Endothelial cell of umbilical vein (primary cell): ENCODE results near the gene CNBD2. TPM values are rescaled to one million over a fixed set of nuclear protein-coding genes. Genes with fewer than 3 reads are reported as not detected.

Source experiments
- BruUV-seq: library from RNA; stranded (reverse); fragments of 400-500 nt; replicated peaks from 2 replicates; lab custom pipeline; 2021; lab: Mats Ljungman, UMichigan
- CTCF ChIA-PET: fragments of 300-600, 350-600 bp; sonication (Branson Sonifier 250); formaldehyde crosslinking; loops from one replicate; lab custom pipeline; 2021; ENCODE audit warnings: antibody characterized with exemption, inconsistent platforms; lab: Charles Lee
- POLR2A ChIA-PET: fragments of 300-600, 350-600 bp; sonication (Branson Sonifier 250); formaldehyde crosslinking; loops from one replicate; lab custom pipeline; 2021; ENCODE audit warnings: antibody characterized with exemption, inconsistent platforms; lab: Charles Lee
- DNase-seq: peaks from one replicate; pipeline ENCODE4 v3.0.0-alpha.2; 2011; ENCODE audit warnings: low read depth, low spot score
- FAIRE-seq: peaks from 2 replicates; lab custom pipeline; 2011; peaks lifted over from hg19 to GRCh38; lab: Jason Lieb, UNC
- H2AFZ ChIP-seq: 2 replicates; pipeline ENCODE4 v1.6.0; 2012; ENCODE audit warnings: low read depth, low read length, control low read depth, inconsistent platforms
- H3K27ac ChIP-seq: 2 replicates; pipeline ENCODE4 v1.5.1; 2011; ENCODE audit warnings: low read depth, mild to moderate bottlenecking, control low read depth, low read length, moderate library complexity; ENCODE audit not compliant: insufficient read depth
- H3K27me3 ChIP-seq, 2 experiments: 2 replicates each; pipeline versions ENCODE4 v1.6.0 to v1.6.1; 2011; ENCODE audit warnings: low read length in 2 of 2, mixed read lengths in 1 of 2; ENCODE audit not compliant: control insufficient read depth in 2 of 2, insufficient read depth in 2 of 2
- H3K36me3 ChIP-seq, 2 experiments: 2 replicates in 1 of 2; 3 replicates in 1 of 2; pipeline ENCODE4 v1.5.1; 2011; ENCODE audit warnings: low read length in 2 of 2, mild to moderate bottlenecking in 1 of 2, moderate library complexity in 1 of 2; ENCODE audit not compliant: control insufficient read depth in 2 of 2, insufficient read depth in 2 of 2; ENCODE audit errors: extremely low read depth in 1 of 2
- H3K4me1 ChIP-seq: 3 replicates; pipeline ENCODE4 v1.5.1; 2011; ENCODE audit warnings: mild to moderate bottlenecking, low read length; ENCODE audit not compliant: control insufficient read depth, insufficient read depth; ENCODE audit errors: extremely low read depth
- H3K4me2 ChIP-seq: 2 replicates; pipeline ENCODE4 v1.6.1; 2011; ENCODE audit warnings: low read length, control low read depth, mixed read lengths; ENCODE audit not compliant: insufficient read depth
- H3K4me3 ChIP-seq, 3 experiments: fragments of 200-600 bp in 1 of 3; sonication (generic), shearing (Covaris generic) in 1 of 3; replicated peaks in 1 of 3; 2 replicates each; pipeline ENCODE4 v1.5.1; 2011 to 2016; ENCODE audit warnings: control low read depth in 3 of 3, low read length in 3 of 3, mild to moderate bottlenecking in 2 of 3, inconsistent platforms in 1 of 3, low read depth in 1 of 3, moderate library complexity in 1 of 3; ENCODE audit not compliant: insufficient read depth in 1 of 3
- H3K79me2 ChIP-seq: 2 replicates; pipeline ENCODE4 v1.6.0; 2012; ENCODE audit warnings: low read length, inconsistent platforms; ENCODE audit not compliant: control insufficient read depth, insufficient read depth
- H3K9ac ChIP-seq: replicated peaks from 2 replicates; pipeline ENCODE3; 2011; ENCODE audit warnings: low read length, control low read depth; ENCODE audit not compliant: insufficient read depth; ENCODE audit errors: extremely low read depth
- H3K9me1 ChIP-seq: replicated peaks from 3 replicates; pipeline ENCODE4 v1.6.0; 2011; ENCODE audit warnings: mild to moderate bottlenecking, low read length; ENCODE audit not compliant: control insufficient read depth, insufficient read depth; ENCODE audit errors: extremely low read depth
- H3K9me3 ChIP-seq: replicated peaks from 2 replicates; pipeline ENCODE4 v1.5.1; 2012; ENCODE audit warnings: low read length, inconsistent platforms; ENCODE audit not compliant: control insufficient read depth, insufficient read depth
- H4K20me1 ChIP-seq: replicated peaks from 2 replicates; pipeline ENCODE3; 2011; ENCODE audit warnings: mild to moderate bottlenecking, low read length; ENCODE audit not compliant: control insufficient read depth, insufficient read depth; ENCODE audit errors: extremely low read depth
- EZH2 ChIP-seq: IDR thresholded peaks from 2 replicates; pipeline ENCODE4 v1.6.1; 2012; ENCODE audit warnings: borderline replicate concordance, low read depth, mild to moderate bottlenecking, moderate library complexity, low read length, inconsistent platforms; ENCODE audit not compliant: severe bottlenecking
- FOS ChIP-seq: IDR thresholded peaks from 2 replicates; pipeline ENCODE4 v1.6.1; 2011; ENCODE audit warnings: mild to moderate bottlenecking, low read length, moderate library complexity, borderline replicate concordance; ENCODE audit not compliant: insufficient read depth
- GATA2 ChIP-seq: IDR thresholded peaks from 2 replicates; pipeline ENCODE4 v1.7.0; 2011; ENCODE audit warnings: low read depth, mild to moderate bottlenecking, moderate library complexity, mixed read lengths, low read length; ENCODE audit not compliant: insufficient read length, insufficient read depth
- JUN ChIP-seq: IDR thresholded peaks from 2 replicates; pipeline ENCODE4 v1.6.1; 2011; ENCODE audit warnings: borderline replicate concordance, low read depth; ENCODE audit not compliant: insufficient read length, insufficient read depth
- MAX ChIP-seq: IDR thresholded peaks from 2 replicates; pipeline ENCODE4 v1.6.1; 2011; ENCODE audit not compliant: insufficient read depth, insufficient read length
- MYC ChIP-seq: IDR thresholded peaks from one replicate; pipeline ENCODE4 v1.6.1; 2011; ENCODE audit warnings: mild to moderate bottlenecking, low read depth, low read length
- POLR2A ChIP-seq: IDR thresholded peaks from 2 replicates; pipeline ENCODE4 v1.6.1; 2012; ENCODE audit warnings: low read depth, mild to moderate bottlenecking, control low read depth, low read length
- POLR2AphosphoS5 ChIP-seq: IDR thresholded peaks from 2 replicates; pipeline ENCODE4 v1.6.1; 2012; ENCODE audit warnings: low read depth, mild to moderate bottlenecking, control low read depth, low read length, moderate library complexity; ENCODE audit not compliant: insufficient read depth
- dilution Hi-C: fragments of 300-500 bp; cut with MboI; formaldehyde crosslinking; loops from one replicate; pipeline ENCODE4 v1.15.0; 2019; ENCODE audit warnings: low sequenced_read_pairs; ENCODE audit not compliant: extremely low pct_ligation_motif_present
- intact Hi-C: fragments of 100-400 bp; cut with micrococcal nuclease; formaldehyde crosslinking; loops from one replicate; pipeline ENCODE4 v1.10.0; 2022
- polyA plus RNA-seq, 4 experiments: library from polyadenylated mRNA; depleted of rRNA in 3 of 4; stranded (reverse) in 3 of 4; unstranded in 1 of 4; fragments of >200 nt; gene quantifications; 2 replicates each; pipeline versions ENCODE4 v1.2.1 to v1.2.3, GENCODE V29; 2011 to 2012; ENCODE audit warnings: missing spikeins in 1 of 4
- total RNA-seq: library from RNA; stranded (reverse); gene quantifications from 2 replicates; pipeline ENCODE4 v1.2.3, GENCODE V29; 2021
- TF ChIP-seq, protein P1 (sequence below), 2 donors: IDR thresholded peaks; 1 replicate in 1 of 2; 2 replicates in 1 of 2; pipeline ENCODE4 v1.5.1; 2011; ENCODE audit warnings: low read length in 2 of 2, mild to moderate bottlenecking in 2 of 2, moderate library complexity in 2 of 2, control low read depth in 1 of 2, inconsistent platforms in 1 of 2, low read depth in 1 of 2; ENCODE audit not compliant: insufficient read depth in 1 of 2; ENCODE audit errors: extremely low read depth in 1 of 2

Gene CNBD2
- total and polyA plus RNA-seq, 2 donors (not counting 3 experiments of a cell fraction or from before 2014, with no cell fraction given) = 4.9 to 7.5 TPM

DNA sequence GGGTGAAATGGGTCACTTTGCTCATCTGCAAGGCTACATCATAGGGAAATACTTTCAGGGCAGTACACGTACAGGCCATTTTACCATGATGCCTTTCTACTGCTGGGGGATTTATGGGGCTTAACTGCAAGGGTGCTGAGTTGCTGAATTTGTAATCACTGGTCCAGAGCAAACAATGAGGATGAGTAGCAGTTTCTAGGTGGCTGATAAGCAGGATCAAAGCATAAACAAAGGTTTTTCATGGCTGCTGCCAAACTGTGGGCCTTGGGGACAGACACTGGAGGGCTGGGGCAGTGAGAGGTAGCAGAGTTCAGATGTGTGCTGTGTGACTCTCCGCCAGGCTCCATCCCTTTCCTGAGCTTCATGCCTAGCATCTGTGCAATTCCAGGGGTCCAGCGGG lies 68.3 kb downstream of the CNBD2 start:
- no peak overlapping the region for H2AFZ ChIP-seq
- ChIA-PET POLR2A (no interaction called here), CTCF (interaction anchor here (1.5 kb wide), 1 partner anchor 166 kb away, joined by 3 read pairs; no protein-coding TSS in a partner anchor)
- TF ChIP-seq, protein P1, sequence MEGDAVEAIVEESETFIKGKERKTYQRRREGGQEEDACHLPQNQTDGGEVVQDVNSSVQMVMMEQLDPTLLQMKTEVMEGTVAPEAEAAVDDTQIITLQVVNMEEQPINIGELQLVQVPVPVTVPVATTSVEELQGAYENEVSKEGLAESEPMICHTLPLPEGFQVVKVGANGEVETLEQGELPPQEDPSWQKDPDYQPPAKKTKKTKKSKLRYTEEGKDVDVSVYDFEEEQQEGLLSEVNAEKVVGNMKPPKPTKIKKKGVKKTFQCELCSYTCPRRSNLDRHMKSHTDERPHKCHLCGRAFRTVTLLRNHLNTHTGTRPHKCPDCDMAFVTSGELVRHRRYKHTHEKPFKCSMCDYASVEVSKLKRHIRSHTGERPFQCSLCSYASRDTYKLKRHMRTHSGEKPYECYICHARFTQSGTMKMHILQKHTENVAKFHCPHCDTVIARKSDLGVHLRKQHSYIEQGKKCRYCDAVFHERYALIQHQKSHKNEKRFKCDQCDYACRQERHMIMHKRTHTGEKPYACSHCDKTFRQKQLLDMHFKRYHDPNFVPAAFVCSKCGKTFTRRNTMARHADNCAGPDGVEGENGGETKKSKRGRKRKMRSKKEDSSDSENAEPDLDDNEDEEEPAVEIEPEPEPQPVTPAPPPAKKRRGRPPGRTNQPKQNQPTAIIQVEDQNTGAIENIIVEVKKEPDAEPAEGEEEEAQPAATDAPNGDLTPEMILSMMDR (IDR thresholded peaks at IDR 0.05; ENCODE audit: extremely low read depth in 1 of 2, insufficient read depth in 1 of 2, low read depth in 1 of 2, low read length in 2 of 2) = no peak
- no peak for TF ChIP-seq POLR2AphosphoS5
- no peak for TF ChIP-seq FOS
- no peak for TF ChIP-seq JUN
- no peak for TF ChIP-seq MAX
- no peak for TF ChIP-seq GATA2
- TF ChIP-seq MYC = no peak
- no peak for TF ChIP-seq EZH2
- no peak for TF ChIP-seq POLR2A
- no peak overlapping the region for H3K4me3 ChIP-seq
- intact Hi-C loops = no loop called here
- no peak overlapping the region for H3K27ac ChIP-seq
- H3K9me3 ChIP-seq = no peaks in the 10 kb centered on the region
- H3K27me3 ChIP-seq = peaks cover 4% of the 10 kb centered on the region in 2 experiments
- no peak overlapping the region for H3K9ac ChIP-seq
- no peaks in the 10 kb centered on the region for H3K9me1 ChIP-seq
- H3K79me2 ChIP-seq = no peaks in the 10 kb centered on the region
- no TSS peak for BruUV-seq
- no peaks in the 10 kb centered on the region for H3K36me3 ChIP-seq
- H4K20me1 ChIP-seq = no peaks in the 10 kb centered on the region
- dilution Hi-C loops = no loop called here
- FAIRE-seq = no peak
- H3K4me2 ChIP-seq = no peak overlapping the region
- H3K4me1 ChIP-seq = peaks cover 3% of the 10 kb centered on the region
- DNase-seq = no peak
